ENCODE results near the gene IGLL1. TPM values are rescaled to one million over a fixed set of nuclear protein-coding genes. Genes with fewer than 3 reads are reported as not detected.
"Not testable (repeated sequence)": the region's sequence is repeated elsewhere in the genome, so short reads cannot be mapped to it uniquely, and the experiment has no call there.

IGLL1 gene
- total RNA-seq (2014; rRNA removed): not detected in 2 replicates
- polyA plus RNA-seq (2012): not detected

DNA sequence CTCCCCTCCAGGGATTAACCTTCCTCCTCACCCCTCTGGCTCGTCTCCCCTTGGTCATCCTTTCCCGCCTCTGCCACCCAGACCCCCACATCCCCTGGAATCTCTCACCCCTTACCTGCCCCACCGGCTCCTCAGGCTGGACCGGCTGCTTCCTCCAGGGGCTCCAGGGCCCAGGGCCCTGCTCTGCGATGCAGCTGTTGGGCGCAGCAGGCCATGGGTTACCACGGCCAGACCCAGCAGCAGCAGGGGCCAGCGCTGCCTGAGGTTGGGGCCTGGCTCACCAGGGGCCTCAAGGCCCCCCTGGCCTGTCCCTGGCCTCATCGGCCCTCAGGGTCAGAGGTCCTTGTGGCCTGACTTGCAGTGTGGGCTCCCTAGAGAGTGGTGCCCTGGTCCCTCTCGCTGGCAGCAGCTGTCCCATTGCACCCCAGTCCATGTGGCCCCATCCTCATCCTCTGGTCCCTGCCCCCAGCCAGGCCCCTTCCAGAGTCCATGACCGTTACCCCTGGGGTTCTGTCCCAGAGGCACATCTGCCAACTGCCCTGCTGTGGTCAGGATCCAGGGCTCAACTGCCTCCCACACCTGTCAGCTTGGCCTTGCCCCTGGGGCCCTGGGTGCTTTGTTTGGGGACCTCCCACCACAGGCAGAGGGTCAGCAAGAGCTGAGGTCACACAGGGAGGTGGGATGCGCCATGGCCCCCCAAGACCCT lies at the start of gene IGLL1:
Gene IGLL1, minus strand, starts transcription at position 421 of the 706 bp plus-strand sequence. Its CDS starts 100 bp downstream, at position 321.
- DNase-seq (ENCODE audit: low read depth): no peak

DNA sequence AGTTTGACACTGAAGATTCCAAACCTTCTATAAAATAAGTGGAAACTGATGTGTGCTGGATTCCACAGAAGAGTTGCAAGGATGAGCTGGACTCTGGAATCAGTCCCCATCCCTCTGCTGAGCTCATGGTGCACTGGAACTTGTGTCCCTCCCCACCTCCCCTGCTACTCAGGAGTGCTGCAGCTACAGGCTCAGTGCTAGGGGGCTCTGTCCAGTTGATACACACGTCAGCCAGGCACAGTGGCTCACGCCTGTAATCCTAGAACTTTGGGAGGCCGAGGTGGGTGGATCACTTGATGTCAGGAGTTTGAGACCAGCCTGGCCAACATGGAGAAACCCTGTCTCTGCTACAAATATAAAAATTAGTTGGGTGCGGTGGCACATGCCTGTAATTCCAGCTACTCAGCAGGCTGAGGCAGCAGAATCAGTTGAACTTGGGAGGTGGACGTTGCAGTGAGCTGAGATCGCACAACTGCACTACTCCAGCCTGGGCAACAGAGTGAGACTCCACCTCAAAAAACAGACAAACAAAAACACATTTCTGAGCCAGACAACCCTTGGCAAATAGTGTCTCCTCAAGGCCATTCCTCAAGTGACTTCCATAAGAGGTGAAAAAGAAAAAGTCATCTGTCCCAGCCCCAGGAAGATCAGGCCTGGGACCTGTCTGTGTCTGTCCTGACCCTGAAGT lies 48.1 kb upstream of the IGLL1 start:
- DNase-seq (ENCODE audit: low read depth): not testable (repeated sequence)

DNA sequence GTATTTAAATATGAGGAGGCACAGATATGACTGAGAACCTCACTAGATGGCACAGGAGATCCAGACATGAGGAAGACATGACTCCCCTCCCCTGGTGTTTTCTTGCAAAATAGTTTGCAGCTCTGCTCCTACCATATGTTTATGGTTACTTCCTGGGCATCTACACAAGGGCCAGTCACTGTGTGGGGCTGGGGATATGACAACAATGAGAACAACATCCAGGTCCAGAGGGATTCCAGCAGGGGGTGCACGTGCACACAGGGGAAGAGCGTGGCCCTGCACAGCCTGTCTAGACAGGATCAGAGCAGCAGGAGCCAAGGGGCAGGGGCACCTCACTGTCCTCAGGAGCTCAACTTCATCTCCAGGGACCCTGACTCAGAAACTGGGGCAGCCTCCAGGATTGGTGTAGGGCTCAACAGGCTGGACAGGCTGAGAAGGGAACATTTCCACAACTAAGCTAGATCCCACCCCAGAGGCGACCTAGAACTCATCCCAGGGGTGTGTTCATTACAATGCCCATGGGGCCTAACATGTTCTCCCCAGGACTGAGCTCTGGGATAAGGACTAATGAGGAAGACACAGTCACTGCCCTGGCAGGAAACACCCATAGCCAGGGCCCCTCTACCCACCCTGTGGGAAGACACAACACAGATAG lies 47.4 kb upstream of the IGLL1 start:
- DNase-seq (ENCODE audit: low read depth): peak; percentile 20

DNA sequence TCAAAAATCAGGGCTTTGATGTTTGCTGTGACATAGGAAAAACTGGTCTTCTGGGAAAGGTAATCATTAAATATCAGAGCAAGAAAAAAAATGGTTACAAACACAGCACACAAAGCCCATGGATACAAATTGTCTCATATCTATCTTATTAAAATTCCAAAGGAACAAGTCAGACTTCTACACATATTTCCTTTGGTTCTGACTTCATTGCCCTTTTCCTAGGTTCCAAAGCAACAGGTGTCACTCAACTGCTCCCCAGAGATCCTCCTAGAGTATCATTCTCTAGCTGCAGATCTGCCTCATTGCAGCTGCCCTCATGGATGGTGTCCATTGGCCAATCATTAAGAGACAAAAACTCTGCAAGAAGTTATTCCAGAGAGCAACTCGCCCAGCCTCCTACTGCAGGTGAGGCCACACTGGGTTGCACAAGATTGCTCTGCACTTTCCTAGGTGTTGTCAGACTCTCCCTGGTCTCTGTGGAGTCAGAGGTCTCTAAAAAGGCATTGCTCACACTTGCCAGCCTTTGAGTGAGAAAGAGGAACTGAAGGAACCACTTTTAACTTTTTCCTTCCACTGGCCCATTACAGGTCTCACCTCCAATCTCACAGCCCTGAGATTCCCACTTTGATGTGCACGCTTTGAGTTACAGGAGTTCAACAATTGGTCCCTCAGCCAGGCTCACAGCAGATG lies 46.3 kb upstream of the IGLL1 start:
- peak; percentile 69 for DNase-seq (ENCODE audit: low read depth)

DNA sequence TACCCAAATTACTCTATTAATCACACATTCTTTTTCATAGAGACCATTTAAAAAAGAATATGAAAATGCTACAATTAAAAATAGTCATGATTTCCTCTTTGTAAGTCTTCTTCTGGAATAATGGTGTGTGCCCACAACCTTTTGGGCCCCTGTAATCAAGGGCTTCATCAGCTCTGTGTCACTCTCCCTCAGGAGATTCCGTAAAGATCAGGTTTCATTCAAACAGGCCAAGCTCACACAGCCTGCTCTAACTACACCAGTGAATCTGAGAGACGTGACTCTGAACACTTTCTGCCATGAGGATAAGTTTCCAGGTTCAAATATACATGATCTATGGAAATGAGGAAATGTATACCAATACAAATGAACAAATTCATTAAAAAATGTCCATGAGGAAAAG lies 42.5 kb upstream of the IGLL1 start:
- DNase-seq (ENCODE audit: low read depth): peak; percentile 47

DNA sequence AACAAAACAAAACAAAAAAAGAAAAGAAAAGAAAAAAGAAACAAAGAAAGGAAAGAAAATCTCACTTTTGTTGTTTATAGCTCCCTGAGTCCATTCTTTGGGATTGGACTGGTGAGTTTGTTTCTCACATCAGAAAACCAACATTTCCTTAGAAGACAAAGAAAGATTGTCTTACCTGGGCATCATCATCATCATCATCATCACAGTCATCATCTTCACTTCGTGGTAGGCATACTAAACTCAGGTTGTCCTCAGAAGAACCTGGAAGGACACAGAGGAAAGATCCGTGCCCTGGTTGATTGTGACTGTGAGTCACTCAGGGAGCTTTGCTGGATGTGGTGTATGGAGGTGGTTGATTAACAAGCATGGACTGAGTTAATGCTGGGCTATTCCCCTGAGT lies 41.8 kb upstream of the IGLL1 start:
- DNase-seq (ENCODE audit: low read depth): not testable (repeated sequence)

DNA sequence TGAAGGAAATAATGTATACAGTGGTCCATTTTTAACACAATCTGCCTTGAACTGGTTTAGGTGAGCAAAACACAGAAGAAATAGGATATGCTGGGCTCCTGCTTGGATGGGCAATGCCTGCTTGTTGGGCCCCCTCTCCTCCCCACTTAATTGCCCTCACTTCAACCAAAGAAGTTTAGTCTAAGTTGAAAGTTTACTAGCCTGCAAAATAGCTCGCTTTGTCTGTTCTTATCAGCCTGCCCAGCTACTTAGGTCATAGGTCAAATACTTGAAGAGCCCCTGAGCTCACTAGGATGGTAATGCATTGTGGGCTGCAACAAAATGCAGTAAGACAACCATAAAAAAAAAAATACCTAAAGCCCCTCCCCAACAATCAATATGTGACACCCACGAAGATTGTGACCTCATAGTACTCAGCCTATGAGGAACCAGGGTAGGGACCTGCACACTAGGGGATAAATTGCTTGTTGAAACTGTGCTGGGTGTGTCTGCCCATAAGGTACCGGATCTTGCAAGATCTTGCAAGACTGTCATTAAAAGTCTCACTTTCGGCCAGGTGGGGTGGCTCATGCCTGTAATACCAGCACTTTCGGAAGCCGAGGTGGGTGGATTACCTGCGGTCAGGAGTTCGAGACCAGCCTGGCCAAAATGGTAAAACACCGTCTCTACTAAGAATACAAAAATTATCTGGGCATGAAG lies 41.1 kb upstream of the IGLL1 start:
- DNase-seq (ENCODE audit: low read depth): no peak

DNA sequence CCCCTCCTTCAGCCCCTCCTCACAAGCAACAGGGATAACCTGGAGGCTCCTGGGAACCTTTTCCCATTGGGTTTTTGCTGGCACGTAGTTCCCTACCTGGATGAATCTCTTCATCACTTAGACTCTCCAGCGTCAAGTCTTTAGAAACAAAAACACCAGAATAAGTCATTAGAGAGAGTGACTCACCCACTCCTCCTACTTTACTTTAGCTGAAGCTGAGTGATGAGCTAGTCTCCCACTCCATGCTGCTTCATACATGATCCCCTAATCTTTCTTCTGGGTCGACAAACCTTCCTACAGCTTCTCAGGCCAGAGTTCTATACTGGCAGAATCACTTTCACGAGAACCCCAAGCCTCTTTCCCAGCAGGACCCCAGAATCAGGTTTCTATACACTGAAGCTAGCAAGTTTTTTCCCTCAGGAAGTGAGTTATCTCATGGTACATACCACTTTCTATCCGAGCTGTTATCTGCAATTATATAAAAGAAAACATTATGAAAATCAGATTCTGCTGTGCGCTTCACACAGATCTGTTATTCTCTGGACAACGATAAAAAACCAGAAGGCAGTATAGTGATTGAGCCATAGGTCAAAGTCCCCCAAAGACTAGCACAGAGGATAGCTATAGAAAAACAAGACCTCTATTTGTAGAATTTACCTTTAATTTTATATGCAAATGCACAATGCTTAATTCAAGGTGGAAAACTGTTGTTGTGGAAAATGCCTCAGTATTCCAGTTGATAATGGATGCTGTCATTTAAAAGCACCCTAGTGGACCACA lies 33.3 kb upstream of the IGLL1 start:
- no peak for DNase-seq (ENCODE audit: low read depth)

DNA sequence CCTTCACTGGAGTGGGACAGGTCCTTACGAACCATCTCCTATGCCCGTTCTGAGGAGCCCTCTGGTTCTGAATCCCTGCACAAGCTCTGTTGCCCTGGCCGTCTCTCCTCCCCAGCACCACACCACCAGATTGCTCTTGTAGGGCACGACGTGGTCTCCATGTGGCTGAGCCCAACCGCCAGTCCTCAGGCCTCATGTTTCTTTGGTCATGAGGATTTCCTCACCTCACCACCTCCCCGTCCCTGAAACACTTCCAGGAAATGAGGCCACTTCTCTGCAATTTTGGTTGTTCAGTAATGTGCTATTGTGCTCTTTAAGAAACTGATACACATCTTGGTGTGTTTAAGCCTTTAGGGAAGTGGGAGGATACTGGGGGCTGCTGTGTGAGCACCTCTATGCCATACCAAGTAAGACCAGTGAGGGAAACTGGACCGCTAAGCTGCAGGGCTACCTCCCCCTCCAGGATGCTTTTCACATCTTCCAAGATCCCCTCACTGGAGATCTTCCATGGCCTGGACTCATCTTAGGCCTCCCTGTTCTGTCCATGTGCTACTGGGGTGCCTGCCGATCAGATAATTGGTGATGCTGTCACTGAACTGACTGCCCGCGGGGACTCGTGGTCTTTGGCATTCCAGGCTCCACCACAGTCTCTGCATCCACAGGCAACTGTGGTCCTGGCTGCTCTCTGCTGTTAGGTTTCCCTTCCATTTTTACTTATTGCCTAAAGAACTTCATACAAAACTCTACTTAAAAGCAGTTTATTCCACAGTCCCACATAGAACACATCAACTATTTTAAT lies 30.1 kb upstream of the IGLL1 start:
- no peak for DNase-seq (ENCODE audit: low read depth)

DNA sequence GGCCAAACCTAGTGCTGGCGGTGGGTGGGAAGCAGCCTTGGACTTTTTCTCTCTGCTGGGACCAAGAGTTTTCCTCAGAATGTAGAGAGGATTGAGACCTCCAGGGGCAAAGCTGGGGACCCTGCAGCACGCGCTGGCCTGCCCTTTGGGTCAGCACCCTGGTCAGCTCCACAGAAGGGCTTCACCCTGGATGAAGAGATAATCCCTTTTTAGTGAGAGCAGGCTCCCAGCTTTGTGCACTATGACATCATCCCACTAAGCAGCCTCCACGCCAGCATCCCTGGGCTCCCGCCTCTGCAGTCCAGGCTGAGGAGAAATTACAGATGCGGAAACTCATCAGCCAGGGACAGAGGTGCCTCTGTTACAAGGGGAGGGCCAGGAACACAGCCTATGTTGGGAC lies 28.5 kb upstream of the IGLL1 start:
- DNase-seq (ENCODE audit: low read depth): peak; percentile 33

DNA sequence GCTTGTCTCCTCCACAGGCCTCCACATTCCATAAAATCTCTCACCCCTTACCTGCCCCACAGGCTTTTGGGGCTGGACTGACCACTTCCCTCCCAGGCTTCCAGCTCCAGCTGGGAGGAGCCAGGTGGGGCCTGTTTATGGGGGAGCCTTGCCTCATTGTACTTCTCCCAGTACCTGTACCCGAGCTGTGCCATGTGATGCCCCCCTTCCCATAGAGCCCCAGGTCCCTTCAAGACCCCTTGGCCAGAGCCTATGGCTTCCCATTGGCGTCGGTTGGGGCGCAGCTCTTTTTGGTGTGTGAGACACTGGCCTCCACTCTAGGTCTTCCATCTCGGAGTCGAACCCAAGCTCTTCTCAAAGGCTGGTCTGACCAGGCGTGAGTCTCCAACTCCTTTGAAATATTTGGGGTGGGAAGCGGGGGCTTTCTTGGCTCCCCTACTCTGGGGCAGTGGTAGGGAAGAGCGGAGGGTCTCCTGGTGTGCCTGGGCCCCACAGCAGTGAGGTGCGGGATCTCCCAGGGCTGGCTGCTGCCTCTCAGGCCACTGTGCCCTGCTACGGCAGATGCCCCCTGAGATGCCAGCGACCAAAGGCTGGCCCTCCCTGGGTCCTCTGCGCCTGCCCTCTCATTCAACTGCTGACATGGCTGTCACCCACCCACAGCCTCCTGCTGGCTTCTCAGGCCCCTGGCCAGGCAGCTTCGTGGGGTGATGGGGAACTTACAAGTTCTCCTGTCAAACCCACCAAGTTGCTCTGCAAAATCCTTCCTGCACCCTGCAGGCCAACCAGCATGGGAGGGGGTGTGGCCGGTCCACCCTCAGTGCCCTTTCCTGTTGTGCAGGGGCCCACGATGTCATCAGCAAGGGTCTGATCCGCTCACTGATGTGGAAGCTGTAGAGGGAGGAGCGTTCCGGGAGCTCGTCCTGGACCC lies 26.4 kb upstream of the IGLL1 start:
- no peak for DNase-seq (ENCODE audit: low read depth)

DNA sequence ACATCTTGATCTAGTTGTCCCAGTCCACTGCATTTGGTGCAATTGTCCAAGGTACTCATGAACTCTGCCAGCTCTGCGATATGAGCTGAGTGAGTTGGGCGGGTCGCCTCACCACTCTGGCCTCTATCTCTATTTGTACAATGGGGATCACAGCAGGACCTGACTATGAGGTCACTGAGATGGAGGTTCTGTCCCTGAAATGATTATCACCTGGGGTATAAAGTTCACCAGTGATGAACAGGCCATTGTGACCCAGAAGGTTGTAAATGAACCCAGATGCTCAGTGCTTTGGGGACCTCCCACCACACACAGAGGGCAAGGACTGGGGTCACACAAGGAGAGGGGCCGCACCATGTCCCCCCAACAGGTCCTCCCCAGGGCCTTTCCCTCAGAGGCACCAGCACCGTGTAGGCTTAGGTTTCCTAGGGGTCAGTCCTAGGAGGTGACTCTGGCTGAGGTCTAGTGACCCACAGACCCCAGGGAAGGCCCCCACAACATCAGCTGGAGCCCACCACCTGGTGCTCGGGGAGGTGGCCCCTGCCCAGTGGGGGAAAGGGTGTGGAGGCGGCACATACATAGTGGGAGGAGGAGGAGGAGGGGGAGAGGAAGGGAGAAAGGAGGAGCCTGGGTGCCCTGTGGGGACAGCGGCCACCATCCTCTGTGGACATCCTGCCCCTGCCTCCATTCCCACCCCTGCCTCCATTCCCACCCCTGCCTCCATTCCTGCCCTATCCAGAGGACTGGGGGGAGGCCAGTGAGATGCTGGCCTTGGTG lies 25.0 kb upstream of the IGLL1 start:
- DNase-seq (ENCODE audit: low read depth): no peak

DNA sequence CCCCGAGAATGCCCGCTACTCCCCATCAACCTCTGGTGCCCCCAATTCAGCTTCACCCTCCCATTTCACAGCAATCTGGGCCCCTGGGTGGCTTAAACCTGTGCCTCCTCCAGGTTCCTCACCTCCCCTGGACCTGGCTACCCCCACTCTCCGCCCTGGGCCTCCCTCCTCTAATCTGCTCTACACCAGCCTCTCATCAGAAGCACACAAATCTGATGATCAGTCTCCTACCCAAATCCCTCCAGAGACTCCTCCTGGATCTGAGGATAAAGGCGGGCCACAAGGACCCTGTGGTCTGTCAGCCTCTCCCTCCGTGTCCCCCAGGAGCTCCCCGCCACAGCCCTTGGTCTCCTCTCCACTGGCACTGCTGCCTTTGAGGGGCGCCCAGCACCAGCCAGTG lies 23.2 kb upstream of the IGLL1 start:
- no peak for DNase-seq (ENCODE audit: low read depth)

DNA sequence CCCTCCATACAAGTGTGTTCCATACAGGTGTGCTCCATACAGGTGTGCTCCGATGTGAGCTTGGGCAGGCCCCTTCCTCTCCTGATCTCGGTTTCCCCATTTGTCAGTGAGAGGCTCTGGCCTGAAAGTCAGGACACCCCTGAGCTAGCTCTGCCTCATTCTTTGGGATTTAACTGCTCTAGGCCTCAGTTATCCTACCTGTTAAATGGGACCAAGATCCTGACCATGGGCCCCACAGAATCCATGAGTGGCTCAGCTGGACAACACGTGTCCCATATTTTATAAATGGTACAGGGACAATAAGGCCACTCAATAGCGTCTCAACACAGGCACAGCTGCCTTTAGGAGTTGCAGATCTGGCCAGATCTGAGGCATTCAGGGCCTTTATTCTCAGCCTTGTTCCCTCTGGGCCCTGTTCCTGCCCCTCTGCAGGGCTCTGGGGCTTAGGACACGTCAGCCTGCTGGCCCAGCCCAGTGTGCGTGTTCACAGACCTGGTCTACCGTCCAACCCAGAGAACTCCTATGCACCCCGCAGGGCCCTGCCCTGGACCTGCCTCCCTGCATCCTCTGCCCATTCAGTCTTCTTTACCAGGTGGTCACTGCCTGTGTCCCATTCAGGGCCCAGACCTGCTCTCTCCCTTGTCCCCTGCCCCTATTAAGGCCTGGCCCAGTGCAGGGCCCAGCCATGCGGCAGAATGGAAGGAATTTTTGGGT lies 18.9 kb upstream of the IGLL1 start:
- DNase-seq (ENCODE audit: low read depth): no peak

DNA sequence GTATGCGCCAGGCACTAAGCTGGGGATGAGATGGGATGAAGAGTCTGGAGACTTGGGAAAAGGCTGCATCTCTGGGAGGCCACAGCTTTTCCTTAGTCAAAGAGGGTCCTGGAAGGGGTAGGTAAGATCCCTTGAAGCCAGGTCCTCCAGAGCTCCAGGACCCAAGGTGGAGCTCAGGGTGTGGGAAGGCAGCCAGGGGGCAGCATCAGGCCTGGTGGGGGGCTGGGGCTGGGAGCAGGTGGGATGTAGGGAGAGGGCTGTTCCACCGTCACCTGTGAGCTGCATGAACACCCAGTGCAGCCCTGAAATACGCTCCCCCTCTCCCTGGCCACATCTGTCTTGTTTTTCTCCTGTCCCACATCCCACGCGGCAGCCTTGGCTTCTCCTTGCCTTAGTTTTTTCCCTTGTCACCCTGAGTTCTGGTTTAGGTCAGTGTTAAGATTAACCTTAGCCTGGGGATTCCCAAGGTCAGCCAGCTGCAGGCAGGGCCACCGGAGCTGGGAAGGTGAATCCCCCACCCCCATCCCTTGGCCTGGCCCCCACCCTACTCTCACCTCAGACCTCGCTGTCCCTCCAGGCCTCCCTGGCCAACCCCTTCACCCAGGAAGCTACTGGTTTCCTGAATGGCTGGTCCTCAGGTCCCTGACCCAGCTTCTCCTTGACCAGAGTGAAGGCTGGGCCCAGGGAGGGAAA lies 17.6 kb upstream of the IGLL1 start:
- not testable (repeated sequence) for DNase-seq (ENCODE audit: low read depth)

DNA sequence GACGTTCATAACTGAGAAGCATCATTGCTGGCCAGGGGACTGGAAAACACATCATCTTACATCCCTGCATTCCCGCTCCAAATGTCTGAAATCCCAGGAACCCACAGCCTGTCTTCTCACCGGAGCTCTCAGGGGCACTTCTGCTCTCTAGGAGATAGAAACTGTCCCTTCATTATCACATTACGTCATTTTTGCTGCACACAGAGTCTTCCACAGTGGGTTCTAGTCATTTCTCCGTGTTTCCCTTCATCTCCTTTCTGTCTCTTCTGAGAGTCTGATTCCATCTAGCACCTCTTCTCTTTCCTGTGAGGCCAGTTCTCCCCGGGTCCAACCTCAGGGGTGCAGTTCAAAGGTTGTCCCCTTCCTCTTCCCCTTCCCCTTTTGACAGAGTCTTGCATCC lies 15.8 kb upstream of the IGLL1 start:
- not testable (repeated sequence) for DNase-seq (ENCODE audit: low read depth)

DNA sequence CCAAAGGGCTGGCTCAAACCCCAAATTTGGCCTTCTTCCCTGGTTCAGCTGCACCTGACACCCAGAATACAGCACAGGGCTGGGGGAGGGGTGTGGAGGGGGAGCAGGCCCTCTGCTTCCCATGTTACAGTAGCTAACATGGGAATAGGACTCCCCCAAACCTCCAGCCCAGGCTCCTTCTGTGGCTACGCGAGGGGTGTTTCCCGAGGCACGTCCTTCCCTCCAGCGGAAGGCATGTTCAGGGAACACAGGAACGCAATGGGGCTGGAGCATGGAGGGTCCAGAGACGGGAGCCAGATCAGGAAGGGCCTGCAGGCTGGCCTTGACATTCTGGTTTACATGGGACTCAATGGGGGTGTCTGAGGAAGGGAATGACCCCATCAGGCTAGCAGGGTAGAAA lies 11.8 kb upstream of the IGLL1 start:
- no peak for DNase-seq (ENCODE audit: low read depth)
